Endothelial cell of umbilical vein (primary cell): ENCODE measurements around the gene AGO1.
"Not testable (repeated sequence)": the region's sequence is repeated elsewhere in the genome, so short reads cannot be mapped to it uniquely, and the experiment has no call there.

ENCODE experiments used
- CTCF ChIP-seq, 2 donors: IDR thresholded peaks; 1 replicate in 1 of 2; 2 replicates in 1 of 2; pipeline ENCODE4 v1.5.1; 2011; ENCODE audit warnings: low read length in 2 of 2, mild to moderate bottlenecking in 2 of 2, moderate library complexity in 2 of 2, control low read depth in 1 of 2, inconsistent platforms in 1 of 2, low read depth in 1 of 2; ENCODE audit not compliant: insufficient read depth in 1 of 2; ENCODE audit errors: extremely low read depth in 1 of 2
- EZH2 ChIP-seq: IDR thresholded peaks from 2 replicates; pipeline ENCODE4 v1.6.1; 2012; ENCODE audit warnings: borderline replicate concordance, low read depth, mild to moderate bottlenecking, moderate library complexity, low read length, inconsistent platforms; ENCODE audit not compliant: severe bottlenecking
- FOS ChIP-seq: IDR thresholded peaks from 2 replicates; pipeline ENCODE4 v1.6.1; 2011; ENCODE audit warnings: mild to moderate bottlenecking, low read length, moderate library complexity, borderline replicate concordance; ENCODE audit not compliant: insufficient read depth
- GATA2 ChIP-seq: IDR thresholded peaks from 2 replicates; pipeline ENCODE4 v1.7.0; 2011; ENCODE audit warnings: low read depth, mild to moderate bottlenecking, moderate library complexity, mixed read lengths, low read length; ENCODE audit not compliant: insufficient read length, insufficient read depth
- JUN ChIP-seq: IDR thresholded peaks from 2 replicates; pipeline ENCODE4 v1.6.1; 2011; ENCODE audit warnings: borderline replicate concordance, low read depth; ENCODE audit not compliant: insufficient read length, insufficient read depth
- MYC ChIP-seq: IDR thresholded peaks from one replicate; pipeline ENCODE4 v1.6.1; 2011; ENCODE audit warnings: mild to moderate bottlenecking, low read depth, low read length
- POLR2A ChIP-seq: IDR thresholded peaks from 2 replicates; pipeline ENCODE4 v1.6.1; 2012; ENCODE audit warnings: low read depth, mild to moderate bottlenecking, control low read depth, low read length
- POLR2AphosphoS5 ChIP-seq: IDR thresholded peaks from 2 replicates; pipeline ENCODE4 v1.6.1; 2012; ENCODE audit warnings: low read depth, mild to moderate bottlenecking, control low read depth, low read length, moderate library complexity; ENCODE audit not compliant: insufficient read depth
- TF ChIP-seq, protein P1 (sequence below): IDR thresholded peaks from 2 replicates; pipeline ENCODE4 v1.6.1; 2011; ENCODE audit not compliant: insufficient read depth, insufficient read length

- TF ChIP-seq CTCF (IDR thresholded peaks at IDR 0.05; ENCODE audit: extremely low read depth in 1 of 2, insufficient read depth in 1 of 2, low read depth in 1 of 2, low read length in 2 of 2); POLR2A; MYC; POLR2AphosphoS5; EZH2; FOS; JUN; GATA2: not testable (repeated sequence)
- TF ChIP-seq, protein P1, sequence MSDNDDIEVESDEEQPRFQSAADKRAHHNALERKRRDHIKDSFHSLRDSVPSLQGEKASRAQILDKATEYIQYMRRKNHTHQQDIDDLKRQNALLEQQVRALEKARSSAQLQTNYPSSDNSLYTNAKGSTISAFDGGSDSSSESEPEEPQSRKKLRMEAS: not testable (repeated sequence)
Measured at GRCh38 chr1:35972631-35973030, 89.6 kb downstream of the AGO1 start.
